Ramos (cell line): ENCODE data around the gene CBY1.

ENCODE experiments used
- in situ Hi-C: fragments of 300-500 bp; cut with MboI; formaldehyde crosslinking; loops from one replicate; pipeline ENCODE4 v1.14.3; 2022; ENCODE audit warnings: low sequenced_read_pairs; ENCODE audit not compliant: unreplicated experiment

The CBY1 gene

DNA sequence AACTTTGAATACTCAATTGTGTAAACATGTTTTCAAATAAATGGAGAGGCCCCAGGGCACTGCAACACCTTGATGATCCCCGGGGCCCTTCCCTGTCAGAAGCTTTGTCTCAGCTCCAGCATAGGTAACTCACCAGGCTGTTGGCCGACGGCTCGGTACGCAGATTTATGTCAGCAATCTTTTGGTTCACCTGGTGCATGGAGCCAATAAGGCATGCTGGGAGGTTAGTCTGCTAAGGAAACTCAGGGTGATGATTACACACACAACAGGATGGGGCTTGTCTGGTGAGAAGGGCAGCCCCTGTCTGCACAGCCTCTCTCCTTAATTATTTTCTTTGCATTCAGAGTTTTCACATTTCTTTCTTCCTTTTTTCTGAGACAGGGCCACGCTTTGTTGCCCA is 11.0 kb upstream of the CBY1 start:
- in situ Hi-C loops = no loop called here

DNA sequence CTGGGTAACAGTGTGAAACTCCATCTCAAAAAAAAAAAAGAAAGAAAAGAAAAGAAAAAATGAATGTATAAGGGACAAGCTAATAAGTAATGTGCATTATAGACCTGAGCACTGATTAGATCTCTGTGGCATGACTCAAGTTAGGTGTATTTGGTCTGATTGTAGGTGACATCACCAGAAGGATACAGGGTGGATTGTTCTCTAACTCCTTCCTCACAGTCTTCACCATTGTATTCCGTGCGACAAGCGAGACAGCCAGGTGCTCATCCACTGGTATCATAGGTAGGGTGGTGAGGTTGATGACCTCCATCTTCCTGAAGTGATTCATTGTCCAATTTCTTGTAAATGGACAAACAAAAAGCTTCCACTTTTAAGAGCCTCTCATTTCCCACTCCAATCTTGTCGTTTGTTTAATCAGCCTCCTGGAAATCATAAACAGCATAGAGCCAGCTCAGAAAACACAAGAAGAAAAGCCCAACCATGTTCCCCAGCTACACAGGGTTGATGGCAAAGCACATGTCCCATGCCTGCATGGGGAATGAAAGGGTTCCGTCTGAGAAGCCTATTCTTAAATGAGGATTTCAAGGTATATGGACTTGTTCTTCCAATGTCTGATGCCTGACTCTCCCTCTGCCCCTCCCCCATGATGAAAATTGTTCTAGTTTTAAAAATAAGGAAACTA is 6.5 kb upstream of the CBY1 start:
- in situ Hi-C loops = no loop called here

DNA sequence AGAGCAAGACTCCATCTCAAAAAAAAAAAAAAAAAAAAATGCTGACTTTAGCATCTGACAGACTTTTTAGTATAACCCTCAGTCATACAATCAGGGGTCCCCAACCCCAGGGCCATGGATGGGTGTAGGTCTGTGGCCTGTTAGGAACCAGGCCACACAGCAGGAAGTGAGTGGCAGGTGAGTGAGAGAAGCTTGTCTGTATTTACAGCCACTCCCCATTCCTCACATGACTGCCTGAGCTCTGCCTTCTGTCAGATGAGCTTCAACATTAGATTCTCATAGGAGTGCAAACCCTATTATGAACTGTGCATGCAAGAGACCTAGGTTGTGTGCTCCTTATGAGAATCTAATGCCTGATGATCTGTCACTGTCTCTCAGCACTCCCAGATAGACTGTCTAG is 3.6 kb upstream of the CBY1 start:
- in situ Hi-C loops = no loop called here

GRCh38 chr22:38653741-38654140 is 2.7 kb upstream of the CBY1 start:
- in situ Hi-C loops = no loop called here

GRCh38 chr22:38655519-38656255 is 751 bp upstream of the CBY1 start:
- in situ Hi-C loops = no loop called here

GRCh38 chr22:38657045-38657909 is 839 bp downstream of the CBY1 start:
- in situ Hi-C loops = no loop called here

DNA sequence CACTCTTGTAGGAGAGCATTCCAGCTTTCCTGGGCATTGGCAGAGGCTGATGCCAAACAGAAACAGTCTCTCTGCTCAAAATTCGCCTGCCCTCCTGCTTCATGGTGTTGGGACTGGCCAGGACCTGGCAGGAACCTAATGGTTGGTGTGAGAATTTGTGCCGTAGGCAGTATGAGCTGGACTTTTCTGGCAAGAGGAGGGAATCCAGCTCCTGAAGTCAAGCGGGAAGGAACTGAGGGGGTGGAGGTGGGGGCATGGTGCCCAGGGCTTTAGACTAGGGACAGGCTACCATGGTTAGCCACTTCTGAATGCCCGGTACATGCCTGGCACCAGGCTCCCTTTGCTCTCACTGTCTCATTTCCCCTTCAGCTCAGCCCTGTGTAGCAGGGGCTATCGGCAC is 18.4 kb downstream of the CBY1 start:
- in situ Hi-C loops = no loop called here

- in situ Hi-C loops = no loop called here
These were observed 19.4 kb downstream of the CBY1 start for GRCh38 chr22:38675833-38676232.

DNA sequence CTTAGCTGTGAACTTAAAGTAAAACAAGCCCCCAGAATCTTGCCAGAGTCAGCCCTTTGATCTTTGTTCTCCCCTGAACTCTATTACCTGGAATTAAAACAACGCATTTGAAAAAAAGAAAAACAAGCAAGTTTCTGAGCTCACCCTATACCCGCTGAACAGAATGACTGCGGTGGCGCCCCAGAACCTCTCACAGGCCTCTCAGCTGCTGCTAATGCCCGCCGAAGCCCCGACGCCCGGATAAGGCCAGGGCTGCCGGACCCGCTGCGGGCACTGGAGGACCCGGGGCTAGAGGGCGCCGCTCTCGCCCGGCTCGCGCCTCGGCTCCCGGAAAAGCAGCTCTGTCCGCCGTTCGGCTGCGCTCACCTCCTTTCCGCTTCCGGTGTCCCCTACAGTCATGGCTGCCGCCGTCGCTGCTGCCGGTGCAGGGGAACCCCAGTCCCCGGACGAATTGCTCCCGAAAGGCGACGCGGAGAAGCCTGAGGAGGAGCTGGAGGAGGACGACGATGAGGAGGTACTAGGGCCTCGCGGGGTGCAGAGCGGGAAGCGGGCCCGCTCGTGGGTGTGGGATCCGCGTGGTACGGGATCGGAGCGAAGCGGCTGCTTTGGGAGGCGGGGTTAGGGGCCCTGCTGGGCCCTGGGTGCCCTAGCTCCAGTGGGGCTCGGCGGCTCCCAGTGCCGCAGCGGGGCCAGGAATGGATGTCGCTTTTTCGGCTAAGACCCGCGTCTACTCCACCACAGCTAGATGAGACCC is 25.3 kb downstream of the CBY1 start, which contains the start of gene TOMM22:
TSS of gene TOMM22 (plus strand) at position 376 of the 754 bp plus-strand sequence. CDS start at position 398, 22 bp downstream.
- in situ Hi-C loops = no loop called here

- in situ Hi-C loops = no loop called here
These were observed 28.5 kb downstream of the CBY1 start for GRCh38 chr22:38684895-38685294.

GRCh38 chr22:38685761-38686160 is 29.3 kb downstream of the CBY1 start:
- in situ Hi-C loops = no loop called here

DNA sequence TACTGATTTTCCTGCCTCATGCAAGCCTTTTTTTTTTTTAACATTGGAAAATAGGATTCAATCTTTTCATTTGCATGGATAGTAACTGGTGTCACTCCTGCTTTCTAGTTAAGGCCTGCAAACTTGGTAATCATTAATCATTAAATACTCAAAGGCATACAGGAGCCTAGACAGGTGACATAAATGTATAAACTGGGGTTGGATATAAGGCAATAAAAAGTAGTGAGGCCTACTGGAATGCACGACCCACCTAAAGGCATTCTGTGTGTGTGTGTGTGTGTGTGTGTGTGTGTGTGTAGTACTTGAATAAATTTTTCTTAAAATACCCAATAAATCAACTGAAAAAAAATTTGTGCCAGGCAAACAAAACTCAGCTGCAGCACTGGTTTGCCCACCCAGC is 33.2 kb downstream of the CBY1 start:
- in situ Hi-C loops = no loop called here

GRCh38 chr22:38694049-38694448 is 37.6 kb downstream of the CBY1 start:
- in situ Hi-C loops = no loop called here

DNA sequence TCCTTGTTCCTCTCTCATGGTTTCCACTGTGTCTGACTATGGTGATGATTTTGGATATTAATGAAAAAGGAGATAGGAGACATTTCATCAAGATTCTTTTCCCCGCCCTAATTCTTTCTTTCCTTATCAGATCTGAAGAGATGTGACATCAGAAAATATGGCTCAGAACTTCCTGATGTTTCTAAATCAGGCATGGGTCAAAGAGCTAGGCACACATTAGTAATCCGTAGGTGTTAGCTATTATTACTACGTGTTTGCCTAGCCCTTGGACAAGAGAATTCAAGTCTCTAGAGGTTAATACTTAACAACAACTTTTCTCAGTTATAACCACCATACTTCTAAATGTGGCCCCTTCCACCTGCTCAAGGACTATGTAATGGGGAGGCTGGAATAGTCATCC is 38.5 kb downstream of the CBY1 start:
- in situ Hi-C loops = no loop called here

DNA sequence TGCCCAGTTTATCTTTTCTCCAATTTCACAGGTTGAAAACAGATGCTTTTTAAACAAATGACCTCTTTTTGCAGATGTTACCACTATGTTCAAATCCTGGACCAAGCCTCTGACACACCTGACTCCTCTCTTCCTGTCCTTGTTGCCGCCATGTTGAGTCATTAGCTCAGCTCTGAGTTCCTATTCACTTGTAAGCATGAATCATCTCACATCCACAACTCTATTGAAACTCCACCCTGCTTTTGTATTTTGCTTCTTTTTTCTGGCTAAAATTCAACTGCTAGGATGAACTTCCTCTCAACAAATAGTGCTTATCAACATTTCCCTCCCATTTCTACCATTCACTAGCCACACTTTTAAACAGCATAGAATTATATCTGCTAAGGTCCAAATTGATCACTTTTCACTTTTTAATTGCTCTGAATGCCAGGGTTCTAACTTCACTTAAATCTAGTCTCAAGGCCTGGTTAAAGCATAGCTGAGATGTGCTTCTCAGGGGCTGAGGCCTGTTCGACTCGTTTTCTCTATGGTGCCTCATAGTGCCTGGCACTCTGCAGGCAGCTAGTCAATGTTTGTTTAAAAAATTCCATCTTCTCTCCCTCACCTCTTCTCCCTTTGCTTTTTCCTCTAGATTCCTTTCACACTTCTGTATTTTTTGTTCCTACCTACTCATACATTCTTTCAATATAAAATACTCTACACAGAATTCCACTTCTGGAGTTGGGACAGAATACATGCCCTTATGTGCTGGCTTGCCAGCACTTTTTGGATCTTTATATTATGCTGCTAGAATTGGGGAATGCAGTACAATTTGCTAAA is 40.4 kb downstream of the CBY1 start:
- in situ Hi-C loops = no loop called here

DNA sequence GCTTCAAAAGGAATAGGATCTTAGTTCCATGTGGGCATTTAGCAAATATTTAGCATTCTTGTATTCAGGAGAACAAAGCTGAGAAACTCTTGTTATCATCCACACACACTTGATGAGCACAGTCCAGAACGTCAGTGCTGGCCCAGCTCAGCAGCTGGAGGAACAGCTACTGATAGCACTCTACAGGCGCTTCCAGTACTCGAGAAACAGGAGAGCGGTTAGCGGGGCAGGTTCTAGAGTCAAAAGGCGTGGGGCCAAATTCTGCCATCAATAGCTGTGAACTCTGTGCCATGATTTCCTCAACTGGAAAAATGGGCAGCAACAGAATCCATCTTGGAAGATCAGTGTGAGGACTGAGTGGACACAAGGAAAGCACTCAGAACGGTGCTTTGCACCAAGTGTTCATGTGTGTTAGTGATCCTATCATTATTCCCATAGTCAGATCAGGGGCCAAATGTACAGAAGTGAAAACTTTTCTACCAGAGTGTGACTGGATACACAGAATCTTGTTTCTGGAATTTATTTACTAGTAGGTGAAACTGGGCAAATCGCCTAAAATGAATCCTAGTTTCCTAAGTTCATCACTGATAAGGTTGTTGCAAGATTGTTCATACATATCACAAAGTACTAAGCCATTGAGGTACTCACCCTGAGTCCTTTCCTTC is 41.1 kb downstream of the CBY1 start:
- in situ Hi-C loops = no loop called here

DNA sequence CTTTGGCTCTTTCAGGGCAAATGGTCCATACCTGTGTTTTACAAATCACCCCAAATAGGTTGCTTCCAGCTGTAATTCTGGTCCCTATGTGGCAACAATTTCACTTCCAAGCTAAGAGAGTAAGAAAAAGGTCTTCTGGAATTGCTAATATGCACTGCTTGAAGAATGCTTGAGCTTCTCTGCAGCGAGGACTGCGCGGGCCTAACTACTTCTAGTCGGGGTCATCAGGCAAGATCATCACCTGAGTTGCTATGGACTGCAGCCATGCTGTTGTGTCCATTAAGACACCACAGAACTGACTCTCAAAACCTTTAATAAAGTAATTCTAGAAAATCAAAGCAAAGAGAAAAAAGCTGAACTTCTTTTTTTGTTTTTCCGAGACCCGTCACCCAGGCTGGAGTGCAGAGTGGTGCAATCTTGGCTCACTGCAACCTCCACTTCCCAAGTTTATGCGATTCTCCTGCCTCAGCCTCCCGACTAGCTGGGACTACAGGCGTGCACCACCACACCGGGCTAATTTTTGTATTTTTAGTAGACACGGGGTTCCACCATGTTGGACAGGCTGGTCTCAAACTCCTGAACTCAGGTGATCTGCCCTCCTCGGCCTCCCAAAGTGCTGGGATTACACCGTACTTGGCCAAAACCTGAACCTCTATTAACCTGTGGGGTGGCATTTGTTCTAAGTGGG is 42.1 kb downstream of the CBY1 start:
- in situ Hi-C loops = no loop called here

GRCh38 chr22:38699143-38699542 is 42.7 kb downstream of the CBY1 start:
- in situ Hi-C loops = no loop called here
